ENCODE measurements around the gene SPIRE1. TPM values are rescaled to one million over a fixed set of nuclear protein-coding genes. Genes with fewer than 3 reads are reported as not detected.
"Not testable (repeated sequence)": the region's sequence is repeated elsewhere in the genome, so short reads cannot be mapped to it uniquely, and the experiment has no call there.

Gene SPIRE1
- total and polyA plus RNA-seq, 2 donors = 12.9 to 22.6 TPM

GRCh38 chr18:12659904-12660605 lies 2.1 kb upstream of the SPIRE1 start:
- Histone ChIP-seq H3K27ac (ENCODE audit: low read depth) (no peak overlapping the region), H3K4me3 (ENCODE audit: low read depth, low read length) (no peak overlapping the region), H3K4me1 (ENCODE audit: insufficient read depth) (no peaks in the 10 kb centered on the region), H3K36me3 (ENCODE audit: insufficient read depth) (no peaks in the 10 kb centered on the region)
- 77% methylated on average over 9 of the region's 9 CpGs for WGBS
- peak; percentile 6 for DNase-seq (ENCODE audit: extremely low spot score)

- no peak for DNase-seq (ENCODE audit: extremely low spot score)
- no peaks in the 10 kb centered on the region for H3K36me3 ChIP-seq (ENCODE audit: insufficient read depth)
- WGBS = 24% methylated on average over 42 of the region's 42 CpGs
- H3K4me3 ChIP-seq (ENCODE audit: low read depth, low read length) = peak overlapping the region; percentile 93
- no peaks in the 10 kb centered on the region for H3K4me1 ChIP-seq (ENCODE audit: insufficient read depth)
- H3K27ac ChIP-seq (ENCODE audit: low read depth) = peak overlapping the region; percentile 90
These were observed 675 bp upstream of the SPIRE1 start for GRCh38 chr18:12658426-12659138.

GRCh38 chr18:12656938-12657683 lies 796 bp downstream of the SPIRE1 start:
- Histone ChIP-seq H3K4me1 (ENCODE audit: insufficient read depth) (no peaks in the 10 kb centered on the region), H3K4me3 (ENCODE audit: low read depth, low read length) (peak overlapping the region; percentile 93), H3K27ac (ENCODE audit: low read depth) (peak overlapping the region; percentile 90), H3K36me3 (ENCODE audit: insufficient read depth) (no peaks in the 10 kb centered on the region)
- whole genome bisulfite sequencing = under 1% methylated on average over 89 of the region's 89 CpGs
- DNase-seq (ENCODE audit: extremely low spot score) = no peak

GRCh38 chr18:12656605-12656937 lies 1.3 kb downstream of the SPIRE1 start:
- Histone ChIP-seq H3K4me1 (ENCODE audit: insufficient read depth) (no peaks in the 10 kb centered on the region), H3K4me3 (ENCODE audit: low read depth, low read length) (peak overlapping the region; percentile 93), H3K27ac (ENCODE audit: low read depth) (no peak overlapping the region), H3K36me3 (ENCODE audit: insufficient read depth) (no peaks in the 10 kb centered on the region)
- 9% methylated on average over 3 of the region's 3 CpGs for WGBS
- DNase-seq (ENCODE audit: extremely low spot score) = no peak

GRCh38 chr18:12654971-12655370 lies 2.9 kb downstream of the SPIRE1 start:
- Histone ChIP-seq H3K36me3 (ENCODE audit: insufficient read depth) (no peaks in the 10 kb centered on the region), H3K4me3 (ENCODE audit: low read depth, low read length) (no peak overlapping the region), H3K27ac (ENCODE audit: low read depth) (no peak overlapping the region), H3K4me1 (ENCODE audit: insufficient read depth) (no peaks in the 10 kb centered on the region)
- DNase-seq (ENCODE audit: extremely low spot score) = no peak
- 85% methylated on average over 1 of the region's 1 CpG for WGBS

GRCh38 chr18:12652861-12653401 lies 5.0 kb downstream of the SPIRE1 start:
- no peaks in the 10 kb centered on the region for H3K4me1 ChIP-seq (ENCODE audit: insufficient read depth)
- 64% methylated on average over 3 of the region's 3 CpGs for WGBS
- DNase-seq (ENCODE audit: extremely low spot score) = no peak

GRCh38 chr18:12651651-12652050 lies 6.3 kb downstream of the SPIRE1 start:
- Histone ChIP-seq H3K4me3 (ENCODE audit: low read depth, low read length) (no peak overlapping the region), H3K4me1 (ENCODE audit: insufficient read depth) (no peaks in the 10 kb centered on the region), H3K36me3 (ENCODE audit: insufficient read depth) (no peaks in the 10 kb centered on the region), H3K27ac (ENCODE audit: low read depth) (no peak overlapping the region)
- WGBS = 71% methylated on average over 4 of the region's 4 CpGs
- no peak for DNase-seq (ENCODE audit: extremely low spot score)

More at GRCh38 chr18:12652861-12653401, 5.0 kb downstream of the SPIRE1 start:
- H3K36me3 ChIP-seq (ENCODE audit: insufficient read depth) = no peaks in the 10 kb centered on the region
- H3K27ac ChIP-seq (ENCODE audit: low read depth) = no peak overlapping the region
- H3K4me3 ChIP-seq (ENCODE audit: low read depth, low read length) = no peak overlapping the region

GRCh38 chr18:12647773-12648172 lies 10.1 kb downstream of the SPIRE1 start:
- H3K4me3 ChIP-seq (ENCODE audit: low read depth, low read length) = no peak overlapping the region
- no peak overlapping the region for H3K27ac ChIP-seq (ENCODE audit: low read depth)
- H3K36me3 ChIP-seq (ENCODE audit: insufficient read depth) = no peaks in the 10 kb centered on the region
- no peak for DNase-seq (ENCODE audit: extremely low spot score)
- 91% methylated on average over 3 of the region's 3 CpGs for WGBS
- peaks cover 3% of the 10 kb centered on the region for H3K4me1 ChIP-seq (ENCODE audit: insufficient read depth)

GRCh38 chr18:12645751-12646203 lies 12.1 kb downstream of the SPIRE1 start:
- H3K27ac ChIP-seq (ENCODE audit: low read depth) = no peak overlapping the region
- no peak overlapping the region for H3K4me3 ChIP-seq (ENCODE audit: low read depth, low read length)
- no peaks in the 10 kb centered on the region for H3K36me3 ChIP-seq (ENCODE audit: insufficient read depth)
- 53% methylated on average over 10 of the region's 10 CpGs for WGBS
- DNase-seq (ENCODE audit: extremely low spot score) = no peak
- peaks cover 3% of the 10 kb centered on the region for H3K4me1 ChIP-seq (ENCODE audit: insufficient read depth)

GRCh38 chr18:12645254-12645653 lies 12.7 kb downstream of the SPIRE1 start:
- H3K27ac ChIP-seq (ENCODE audit: low read depth) = no peak overlapping the region
- H3K4me3 ChIP-seq (ENCODE audit: low read depth, low read length) = no peak overlapping the region
- H3K4me1 ChIP-seq (ENCODE audit: insufficient read depth) = peaks cover 3% of the 10 kb centered on the region
- no peak for DNase-seq (ENCODE audit: extremely low spot score)
- no peaks in the 10 kb centered on the region for H3K36me3 ChIP-seq (ENCODE audit: insufficient read depth)

GRCh38 chr18:12643756-12644155 lies 14.2 kb downstream of the SPIRE1 start:
- H3K4me3 ChIP-seq (ENCODE audit: low read depth, low read length); H3K36me3 ChIP-seq (ENCODE audit: insufficient read depth); H3K4me1 ChIP-seq (ENCODE audit: insufficient read depth); H3K27ac ChIP-seq (ENCODE audit: low read depth); DNase-seq (ENCODE audit: extremely low spot score): not testable (repeated sequence)
- WGBS = 96% methylated on average over 5 of the region's 5 CpGs

- Histone ChIP-seq H3K36me3 (ENCODE audit: insufficient read depth) (no peaks in the 10 kb centered on the region), H3K27ac (ENCODE audit: low read depth) (no peak overlapping the region), H3K4me3 (ENCODE audit: low read depth, low read length) (no peak overlapping the region), H3K4me1 (ENCODE audit: insufficient read depth) (peaks cover 5% of the 10 kb centered on the region)
- 86% methylated on average over 6 of the region's 6 CpGs for WGBS
- DNase-seq (ENCODE audit: extremely low spot score) = no peak
These were observed 17.1 kb downstream of the SPIRE1 start for GRCh38 chr18:12640881-12641200.

GRCh38 chr18:12639990-12640880 lies 17.7 kb downstream of the SPIRE1 start:
- peaks cover 3% of the 10 kb centered on the region for H3K4me1 ChIP-seq (ENCODE audit: insufficient read depth)
- H3K36me3 ChIP-seq (ENCODE audit: insufficient read depth) = no peaks in the 10 kb centered on the region
- no peak overlapping the region for H3K4me3 ChIP-seq (ENCODE audit: low read depth, low read length)
- 78% methylated on average over 5 of the region's 5 CpGs for WGBS
- no peak for DNase-seq (ENCODE audit: extremely low spot score)
- no peak overlapping the region for H3K27ac ChIP-seq (ENCODE audit: low read depth)

Measured in urinary bladder (tissue), 4 donors.